Ammon's horn (tissue), 1 donor: ENCODE results near the gene PLA2G3.

Source experiments
- DNase-seq: peaks from one replicate; pipeline ENCODE4 v3.0.0-alpha.2; 2016; ENCODE audit warnings: low spot score

Gene PLA2G3

DNA sequence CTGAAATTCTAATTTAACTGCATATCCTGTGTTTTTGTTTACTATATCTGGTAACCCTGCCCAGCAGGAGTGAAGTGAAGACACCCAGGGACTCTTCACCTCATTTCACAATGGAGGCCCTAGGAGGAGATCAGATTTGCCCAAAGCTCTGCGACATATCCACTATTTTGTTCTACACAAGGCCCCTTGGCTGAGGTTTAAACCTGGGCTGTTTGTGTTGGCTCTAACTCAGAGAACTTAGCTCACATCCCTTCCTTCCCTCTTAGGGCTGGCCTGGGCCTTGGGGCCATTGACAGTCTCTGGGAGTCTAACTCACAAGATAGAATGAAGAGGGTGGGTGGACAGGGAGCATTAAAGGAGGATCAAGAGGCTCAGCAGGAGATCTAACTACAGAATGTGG lies 8.2 kb upstream of the PLA2G3 start:
- DNase-seq = no peak

DNA sequence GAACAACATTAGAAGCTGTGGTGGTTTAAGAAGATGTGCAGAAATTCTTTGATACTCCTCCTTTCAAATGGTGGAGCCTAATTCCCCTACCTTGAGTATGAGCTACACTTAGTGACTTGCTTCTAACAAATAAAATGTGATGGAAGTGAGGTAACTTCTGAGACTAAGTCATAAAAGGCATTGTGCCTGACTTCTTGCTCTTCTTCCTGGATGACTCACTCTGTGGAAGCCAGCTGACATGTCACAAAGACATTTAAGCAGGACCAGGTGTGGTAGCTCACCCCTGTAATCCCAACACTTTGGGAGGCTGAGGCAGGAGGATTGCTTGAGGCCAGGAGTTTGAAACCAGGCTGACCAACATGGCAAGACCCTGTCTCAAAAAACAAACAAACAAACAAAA lies 3.9 kb upstream of the PLA2G3 start:
- DNase-seq = no peak

DNA sequence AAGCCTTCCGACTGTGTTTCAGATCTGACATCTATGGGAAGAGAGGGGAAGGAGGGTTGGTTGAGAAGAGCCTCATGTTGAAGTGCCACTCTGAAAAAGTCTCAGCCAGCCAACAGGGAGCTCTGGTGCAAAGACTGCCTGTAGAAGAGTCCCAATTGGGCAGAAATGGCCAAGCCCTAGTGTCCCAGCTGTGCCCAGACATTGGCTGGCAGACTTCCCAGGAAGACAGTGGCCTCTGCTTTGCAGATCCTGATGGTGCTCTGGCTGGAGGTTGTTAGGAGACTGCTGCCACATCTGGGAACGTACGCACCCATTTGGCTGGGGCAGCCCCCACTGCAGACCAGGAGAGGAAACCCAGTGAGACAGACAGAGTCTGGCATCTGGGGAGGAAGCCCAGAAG lies 3.2 kb upstream of the PLA2G3 start:
- peak; percentile 40 for DNase-seq

DNA sequence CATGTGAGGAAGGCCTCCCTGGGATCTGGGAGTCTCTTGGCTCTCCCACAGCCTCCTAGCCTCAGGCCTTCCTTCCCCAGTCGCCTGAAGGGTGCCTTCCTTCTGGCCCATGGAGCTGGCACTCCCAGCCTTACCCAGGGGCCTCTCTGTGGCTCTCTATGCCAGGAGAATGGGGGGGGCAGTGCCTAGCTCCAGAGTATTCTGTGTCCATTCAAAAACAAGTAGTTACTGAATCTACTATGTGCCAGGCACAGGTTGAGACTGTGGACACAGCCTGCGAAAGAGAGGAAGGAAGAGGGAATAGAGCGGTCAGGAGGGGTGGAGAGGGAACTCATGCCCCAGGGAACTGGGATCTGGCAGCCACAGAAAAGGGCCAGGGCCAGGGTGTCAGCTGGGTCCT lies 2.7 kb upstream of the PLA2G3 start:
- no peak for DNase-seq

DNA sequence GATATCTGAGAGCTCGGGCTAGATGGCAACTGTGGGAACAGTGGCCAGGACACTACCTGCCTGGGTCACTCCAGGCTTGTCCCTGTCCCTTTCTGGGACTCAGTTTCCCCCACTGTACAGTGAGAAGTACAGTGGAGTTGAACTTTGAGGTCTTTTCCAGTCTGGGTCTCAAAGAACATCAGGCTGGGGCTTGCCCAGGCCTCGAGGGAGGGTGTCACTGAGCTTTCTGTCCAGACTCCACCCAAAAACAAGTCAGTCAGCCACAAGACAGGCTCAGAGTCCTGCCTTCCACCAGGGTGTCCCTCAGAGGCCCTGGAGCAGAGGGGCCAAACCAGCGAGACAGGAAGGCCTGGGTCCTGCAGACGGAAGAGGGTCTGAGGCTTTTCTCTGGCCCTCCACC lies 2.0 kb upstream of the PLA2G3 start:
- DNase-seq = no peak

DNA sequence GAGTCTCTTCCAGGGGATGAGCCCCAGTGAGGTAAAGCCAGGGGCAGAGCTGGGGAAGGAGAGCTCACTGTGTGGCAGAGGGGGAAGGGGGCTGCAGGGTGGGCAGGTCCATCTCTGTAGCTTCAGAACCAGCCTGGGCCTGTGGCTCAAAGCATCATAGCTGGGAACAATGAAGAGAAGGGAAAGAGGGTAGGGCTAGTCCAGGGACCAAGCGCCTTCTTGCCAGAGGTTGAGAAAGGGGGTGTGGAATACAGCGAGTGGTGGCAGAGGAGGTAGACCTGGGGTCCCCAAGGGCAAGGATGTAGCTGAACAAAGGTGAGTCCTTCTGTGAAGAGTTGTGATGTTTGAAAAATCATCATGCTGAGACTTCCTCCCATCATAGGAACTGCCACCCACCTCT lies 1.2 kb upstream of the PLA2G3 start:
- no peak for DNase-seq

DNA sequence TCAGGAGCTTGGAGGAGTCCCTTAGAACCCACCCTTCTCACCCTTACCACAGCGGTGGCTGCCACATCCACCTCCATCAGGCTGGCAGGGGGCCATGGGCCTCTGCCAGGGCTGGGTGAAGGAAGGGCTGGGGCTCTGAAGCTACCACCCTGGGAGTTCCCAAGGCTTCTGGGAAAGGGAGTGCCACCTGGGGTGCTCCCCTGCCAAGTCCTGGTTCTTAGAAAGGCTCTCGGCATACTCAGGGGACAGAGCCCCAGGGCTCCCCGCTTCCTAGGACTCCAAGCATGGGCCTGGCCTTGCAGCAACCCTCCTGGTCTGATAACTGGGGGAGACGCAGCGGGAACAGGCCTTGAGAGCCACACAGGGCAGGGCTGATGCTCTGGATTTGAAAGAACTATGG lies 438 bp upstream of the PLA2G3 start:
- no peak for DNase-seq

DNA sequence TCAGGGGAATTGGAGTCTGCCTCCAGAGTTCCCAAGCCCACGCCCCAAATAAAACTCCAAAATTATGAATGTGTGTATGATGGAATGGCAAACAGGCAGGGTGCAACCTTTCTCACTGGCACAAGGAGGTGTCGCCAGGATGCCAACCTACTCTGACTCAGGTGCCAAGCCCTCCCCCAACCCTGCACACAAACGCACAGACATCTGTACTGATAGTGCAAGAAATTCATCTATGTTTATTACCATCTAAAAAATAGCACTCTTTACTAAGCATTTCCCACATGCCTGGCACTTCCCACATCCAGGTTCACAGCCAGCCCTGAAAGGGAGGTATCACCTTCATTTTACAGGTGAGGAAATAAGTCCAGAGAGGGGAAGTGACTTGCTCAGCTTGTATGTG lies 1.2 kb downstream of the PLA2G3 start:
- no peak for DNase-seq

DNA sequence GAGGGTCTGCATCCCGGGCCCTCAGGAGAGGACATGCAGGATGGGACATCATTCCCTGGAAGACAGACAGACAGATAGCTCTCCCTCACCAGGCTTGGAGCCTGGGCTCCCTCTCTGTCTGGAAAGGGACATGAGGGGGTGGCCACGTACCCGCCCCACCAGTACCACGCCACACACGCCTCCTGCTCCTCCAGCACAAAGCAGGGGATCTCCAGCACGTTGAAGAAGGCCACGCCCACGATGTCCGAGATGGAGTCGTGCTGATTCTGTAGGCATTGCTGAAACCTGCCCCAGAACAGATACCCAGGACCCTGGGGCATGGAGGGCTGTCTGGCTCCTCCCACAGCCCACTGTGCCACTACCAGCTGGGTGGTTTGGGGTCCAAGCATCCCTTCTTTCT lies 2.2 kb downstream of the PLA2G3 start:
- no peak for DNase-seq

DNA sequence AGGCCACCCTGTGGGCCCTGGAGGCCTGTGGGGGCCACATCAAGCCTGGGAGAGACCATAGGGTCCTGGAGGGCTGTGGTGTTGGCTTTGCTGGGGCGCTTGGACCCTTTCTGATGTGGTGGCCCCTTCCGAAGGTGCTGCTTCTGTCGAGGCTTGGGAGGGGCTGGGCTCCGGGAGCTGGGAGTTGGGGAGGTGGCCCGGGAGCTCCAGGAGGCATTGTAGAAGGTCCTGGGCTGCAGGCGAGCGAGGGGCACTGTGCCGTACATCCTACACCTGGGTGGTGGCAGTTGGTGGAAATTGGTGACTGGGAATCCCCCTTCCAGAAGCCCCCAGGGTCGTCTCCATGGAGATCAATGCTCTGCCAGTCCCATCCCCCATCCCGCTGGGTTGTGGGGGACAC lies 2.6 kb downstream of the PLA2G3 start:
- DNase-seq = no peak

DNA sequence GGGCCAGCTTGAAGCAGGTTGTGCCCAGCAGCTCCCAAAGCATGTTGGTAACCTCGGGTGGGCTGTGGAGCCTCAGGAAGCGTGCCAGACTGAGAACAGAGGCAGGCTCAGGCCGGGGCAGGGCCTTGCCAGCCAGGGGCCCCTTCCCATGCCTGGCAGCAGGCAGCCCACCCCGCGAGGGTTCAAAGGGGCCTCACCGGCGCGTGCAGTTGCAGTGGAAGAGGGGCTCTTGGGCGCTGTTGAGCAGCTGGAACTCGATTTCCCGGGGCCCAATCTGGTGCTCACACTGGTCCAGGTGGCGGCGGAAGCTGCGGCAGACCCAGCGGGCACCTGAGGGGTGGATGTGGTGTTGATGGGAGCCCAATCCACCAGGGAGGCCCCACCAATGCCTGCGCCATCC lies 3.6 kb downstream of the PLA2G3 start:
- no peak for DNase-seq

DNA sequence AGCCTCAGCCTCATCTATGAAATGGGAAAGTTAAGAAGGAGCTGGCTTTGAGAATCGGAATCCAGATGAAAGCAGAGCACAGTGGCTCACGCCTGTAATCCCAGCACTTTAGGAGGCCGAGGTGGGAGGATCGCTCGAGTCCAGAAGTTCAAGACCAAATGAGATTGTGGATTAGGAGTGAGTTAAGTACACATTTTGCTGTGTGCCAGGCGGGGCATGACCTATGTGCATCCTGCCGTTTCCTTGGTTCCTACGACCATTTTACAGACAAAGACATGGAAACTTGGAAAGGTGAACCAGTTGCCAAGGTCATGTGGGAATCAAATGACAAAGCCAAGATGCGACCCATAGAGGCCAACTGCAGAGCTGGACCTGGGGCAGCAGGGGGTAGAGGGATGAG lies 4.2 kb downstream of the PLA2G3 start:
- no peak for DNase-seq

DNA sequence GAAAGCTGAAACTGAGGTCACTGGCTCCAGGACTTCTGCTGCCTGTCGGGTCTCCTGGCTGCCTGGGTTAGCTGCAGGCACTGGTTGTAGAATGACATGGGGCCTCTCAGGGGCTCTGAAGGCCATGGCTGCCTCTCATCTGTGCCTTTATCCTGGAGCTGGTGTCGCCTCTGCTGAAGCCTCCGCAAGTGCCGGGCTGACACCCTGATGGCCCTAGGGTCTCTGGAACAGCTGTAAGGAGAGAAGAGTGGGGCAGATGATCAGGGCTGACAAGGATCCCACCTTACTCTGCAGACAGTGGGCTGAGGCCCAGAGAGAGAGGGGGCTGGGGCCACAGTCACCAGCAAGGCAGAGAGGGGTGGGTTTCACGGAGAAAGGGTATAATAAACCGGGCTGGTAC lies 4.6 kb downstream of the PLA2G3 start:
- DNase-seq = no peak

DNA sequence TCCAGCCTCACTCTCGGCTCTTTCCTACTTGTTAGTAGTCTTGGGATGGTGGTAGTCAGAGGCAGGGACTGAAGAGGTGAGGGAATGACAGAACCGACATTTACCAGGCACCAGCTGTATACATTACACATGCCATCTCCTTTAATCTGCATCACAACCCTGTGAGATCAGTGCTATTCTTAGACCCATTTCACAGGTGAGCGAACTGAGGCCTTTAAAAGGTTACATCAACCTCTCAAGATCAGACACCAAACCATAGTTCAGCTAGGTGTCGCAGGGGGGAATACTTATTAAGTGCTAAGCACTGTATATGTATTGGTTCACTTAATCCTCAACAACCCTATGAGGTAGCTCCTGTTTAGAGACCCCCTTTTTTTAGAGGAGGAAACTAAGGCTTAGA lies 5.6 kb downstream of the PLA2G3 start:
- no peak for DNase-seq

DNA sequence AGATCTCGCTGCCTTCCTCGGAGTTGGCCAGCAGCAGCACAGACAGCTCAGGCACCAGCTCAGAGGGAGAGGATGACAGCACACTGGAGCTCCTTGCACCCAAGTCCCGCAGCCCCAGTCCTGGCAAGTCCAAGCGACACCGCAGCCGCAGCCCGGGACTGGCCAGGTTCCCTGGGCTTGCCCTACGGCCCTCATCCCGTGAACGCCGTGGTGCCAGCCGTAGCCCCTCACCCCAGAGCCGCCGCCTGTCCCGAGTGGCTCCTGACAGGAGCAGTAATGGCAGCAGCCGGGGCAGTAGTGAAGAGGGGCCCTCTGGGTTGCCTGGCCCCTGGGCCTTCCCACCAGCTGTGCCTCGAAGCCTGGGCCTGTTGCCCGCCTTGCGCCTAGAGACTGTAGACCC lies 6.4 kb downstream of the PLA2G3 start:
- no peak for DNase-seq

DNA sequence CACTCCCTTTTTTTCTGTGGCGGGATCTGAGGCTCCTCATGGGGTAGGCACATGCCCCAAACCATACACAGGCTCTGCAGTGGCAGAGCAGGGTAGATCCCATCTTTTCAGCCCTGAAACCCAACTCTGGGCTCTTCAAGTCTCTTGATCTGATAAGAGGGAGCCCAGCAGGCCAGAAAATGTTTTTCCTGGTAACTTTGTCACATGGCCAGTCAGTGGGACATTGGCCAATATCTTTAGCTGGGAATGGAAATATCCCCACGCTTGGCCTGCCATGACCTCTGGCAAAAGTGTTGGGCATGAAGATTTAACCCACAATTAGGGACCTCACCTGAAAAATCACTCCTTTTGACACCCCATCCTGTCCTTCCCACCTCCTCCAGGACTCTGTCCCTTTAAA lies 9.4 kb downstream of the PLA2G3 start:
- DNase-seq = no peak

DNA sequence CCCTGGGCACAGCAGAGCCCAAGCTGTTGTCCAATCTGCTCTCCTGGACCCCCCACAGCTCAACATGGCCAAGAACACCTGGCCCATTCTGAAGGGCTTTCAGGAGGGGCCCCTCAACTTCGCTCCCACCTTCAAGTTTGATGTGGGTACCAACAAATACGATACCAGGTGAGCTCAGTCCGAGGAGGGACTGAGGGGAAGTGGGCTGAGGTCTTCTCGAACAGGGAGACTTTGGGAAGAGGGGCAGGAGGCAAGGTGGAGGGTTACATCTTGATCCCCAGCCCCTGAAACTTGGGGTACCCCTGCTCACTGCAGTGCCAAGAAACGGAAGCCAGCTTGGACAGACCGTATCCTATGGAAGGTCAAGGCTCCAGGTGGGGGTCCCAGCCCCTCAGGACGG lies 12.2 kb downstream of the PLA2G3 start:
- DNase-seq = no peak

DNA sequence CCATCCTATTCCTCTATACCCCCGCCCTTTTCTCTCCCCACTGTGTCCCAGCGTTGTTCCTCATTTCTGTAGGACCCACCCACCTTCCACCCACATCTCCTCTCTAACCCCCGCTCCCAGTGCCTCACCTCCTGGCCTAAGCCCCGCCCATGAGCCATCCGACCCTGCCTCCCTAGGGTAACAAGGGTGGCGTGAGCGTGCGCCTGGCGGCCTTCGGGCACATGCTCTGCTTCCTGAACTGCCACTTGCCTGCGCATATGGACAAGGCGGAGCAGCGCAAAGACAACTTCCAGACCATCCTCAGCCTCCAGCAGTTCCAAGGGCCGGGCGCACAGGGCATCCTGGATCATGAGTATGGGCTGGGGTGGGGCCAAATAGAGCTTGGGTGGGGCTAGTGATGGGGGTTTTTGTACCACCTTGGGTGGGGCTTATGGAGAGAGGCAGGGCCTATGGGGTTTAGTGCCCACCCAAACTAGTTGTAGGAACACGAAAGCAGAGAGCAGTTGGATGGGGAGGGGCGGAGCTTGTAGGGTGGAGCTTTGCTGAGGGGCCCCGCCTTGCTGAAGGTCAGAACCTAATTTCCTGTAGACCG lies 13.0 kb downstream of the PLA2G3 start:
- DNase-seq = no peak

DNA sequence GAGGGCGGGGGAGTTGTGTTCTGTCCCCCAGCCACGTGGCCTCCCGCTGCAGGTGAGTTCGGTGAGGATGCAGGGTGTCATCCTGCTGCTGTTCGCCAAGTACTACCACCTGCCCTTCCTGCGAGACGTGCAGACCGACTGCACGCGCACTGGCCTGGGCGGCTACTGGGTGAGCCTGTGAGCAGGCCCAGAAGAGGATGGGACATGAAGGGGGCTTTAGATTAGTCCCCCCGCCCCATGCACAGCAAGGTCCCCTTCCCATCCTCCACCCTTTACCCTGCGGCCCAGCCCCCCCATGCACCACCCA lies 13.5 kb downstream of the PLA2G3 start:
- no peak for DNase-seq

DNA sequence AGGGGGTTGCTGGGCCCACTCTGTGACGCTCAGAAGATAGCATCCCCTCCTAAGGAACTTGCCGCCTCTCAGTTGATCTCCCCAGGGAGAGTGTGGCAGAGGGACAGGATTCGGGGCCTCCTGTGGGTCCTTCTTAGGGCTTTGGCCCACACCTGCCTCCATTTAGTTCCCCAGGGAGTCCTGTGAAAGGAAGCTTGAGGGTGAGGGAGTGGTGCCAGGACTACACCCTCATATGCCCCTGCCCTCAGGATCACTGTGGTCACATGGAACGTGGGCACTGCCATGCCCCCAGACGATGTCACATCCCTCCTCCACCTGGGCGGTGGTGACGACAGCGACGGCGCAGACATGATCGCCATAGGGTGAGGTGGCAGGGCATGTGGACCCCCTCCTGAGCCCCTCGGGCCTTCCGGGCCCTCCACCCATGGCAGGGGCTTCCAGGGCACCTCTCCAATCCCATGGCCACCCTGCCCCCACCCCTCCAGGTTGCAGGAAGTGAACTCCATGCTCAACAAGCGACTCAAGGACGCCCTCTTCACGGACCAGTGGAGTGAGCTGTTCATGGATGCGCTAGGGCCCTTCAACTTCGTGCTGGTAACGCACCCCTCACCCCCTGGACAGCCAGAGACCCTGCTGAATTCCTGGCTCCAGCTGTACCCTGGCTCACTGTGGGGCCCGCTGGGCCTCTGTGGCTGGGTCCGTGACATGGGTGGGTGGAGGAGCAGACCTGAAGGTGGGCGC lies 14.0 kb downstream of the PLA2G3 start:
- DNase-seq = no peak

DNA sequence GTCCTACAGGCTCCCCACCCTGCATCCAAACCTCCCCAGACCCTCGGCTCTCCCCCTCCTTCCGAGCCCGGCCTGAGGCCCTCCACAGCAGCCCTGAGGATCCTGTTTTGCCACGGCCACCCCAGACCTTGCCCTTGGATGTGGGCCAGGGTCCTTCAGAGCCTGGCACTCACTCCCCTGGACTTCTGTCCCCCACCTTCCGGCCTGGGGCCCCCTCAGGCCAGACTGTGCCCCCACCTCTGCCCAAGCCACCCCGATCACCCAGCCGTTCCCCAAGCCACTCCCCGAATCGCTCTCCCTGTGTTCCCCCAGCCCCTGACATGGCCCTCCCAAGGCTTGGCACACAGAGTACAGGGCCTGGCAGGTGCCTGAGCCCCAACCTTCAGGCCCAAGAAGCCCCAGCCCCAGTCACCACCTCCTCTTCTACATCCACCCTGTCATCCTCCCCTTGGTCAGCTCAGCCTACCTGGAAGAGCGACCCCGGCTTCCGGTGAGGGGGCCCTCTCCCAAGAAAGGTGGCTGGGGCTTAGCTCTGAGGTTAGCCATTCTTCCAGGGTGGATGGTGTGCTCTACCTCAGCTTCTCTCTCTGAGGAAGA lies 14.7 kb downstream of the PLA2G3 start:
- no peak for DNase-seq

DNA sequence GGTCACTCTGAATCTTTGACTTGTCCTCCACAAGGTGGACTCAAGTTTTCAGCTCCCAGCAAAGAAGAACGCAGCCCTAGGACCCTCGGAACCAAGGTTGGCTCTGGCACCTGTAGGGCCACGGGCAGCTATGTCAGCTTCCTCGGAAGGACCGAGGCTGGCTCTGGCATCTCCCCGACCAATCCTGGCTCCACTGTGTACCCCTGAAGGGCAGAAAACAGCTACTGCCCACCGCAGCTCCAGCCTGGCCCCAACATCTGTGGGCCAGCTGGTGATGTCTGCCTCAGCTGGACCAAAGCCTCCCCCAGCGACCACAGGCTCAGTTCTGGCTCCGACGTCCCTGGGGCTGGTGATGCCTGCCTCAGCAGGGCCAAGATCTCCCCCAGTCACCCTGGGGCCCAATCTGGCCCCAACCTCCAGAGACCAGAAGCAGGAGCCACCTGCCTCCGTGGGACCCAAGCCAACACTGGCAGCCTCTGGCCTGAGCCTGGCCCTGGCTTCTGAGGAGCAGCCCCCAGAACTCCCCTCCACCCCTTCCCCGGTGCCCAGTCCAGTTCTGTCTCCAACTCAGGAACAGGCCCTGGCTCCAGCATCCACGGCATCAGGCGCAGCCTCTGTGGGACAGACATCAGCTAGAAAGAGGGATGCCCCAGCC lies 15.4 kb downstream of the PLA2G3 start:
- no peak for DNase-seq

DNA sequence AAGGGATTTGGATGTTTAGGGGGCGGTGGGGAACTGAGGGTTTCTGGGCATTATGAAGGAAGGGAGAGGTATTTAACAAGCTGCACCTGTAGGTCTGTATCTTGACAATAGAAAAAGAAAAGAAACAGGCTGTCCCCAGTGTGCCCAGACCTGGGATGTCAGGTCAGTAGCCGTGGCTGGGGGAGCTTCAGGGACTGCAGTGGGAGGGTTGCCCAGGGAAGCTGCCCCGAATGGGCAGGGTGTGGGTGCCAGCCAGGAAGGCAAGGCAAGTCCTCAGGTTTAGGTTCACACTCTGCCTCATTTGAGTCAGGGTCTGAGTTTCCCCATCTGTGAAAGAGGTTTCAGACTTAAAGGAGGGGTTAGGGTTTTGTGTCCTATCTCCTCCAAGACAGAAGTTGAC lies 16.0 kb downstream of the PLA2G3 start:
- no peak for DNase-seq

DNA sequence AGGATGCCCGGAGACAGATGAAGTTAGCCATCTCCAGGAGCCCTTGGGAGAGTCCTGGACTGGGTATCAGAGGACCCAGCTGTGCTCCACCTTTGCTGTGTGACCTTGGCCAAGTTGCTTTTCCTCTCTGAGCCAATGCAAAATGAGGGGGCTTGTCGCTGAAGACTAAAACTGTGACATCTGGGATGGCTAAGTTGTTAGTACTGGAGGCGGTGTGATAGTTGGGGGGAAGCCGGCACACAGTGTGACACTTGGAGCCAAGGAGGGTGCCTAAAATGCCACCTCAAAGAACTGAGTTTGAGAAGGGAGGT lies 17.1 kb downstream of the PLA2G3 start:
- no peak for DNase-seq
